GM03348 (cell line): ENCODE results near the gene SPSB4.
"Not testable (repeated sequence)": the region's sequence is repeated elsewhere in the genome, so short reads cannot be mapped to it uniquely, and the experiment has no call there.

Experiments used
- DNase-seq: peaks from one replicate; pipeline ENCODE4 v3.0.0; 2012; ENCODE audit warnings: low spot score

Gene SPSB4

DNA sequence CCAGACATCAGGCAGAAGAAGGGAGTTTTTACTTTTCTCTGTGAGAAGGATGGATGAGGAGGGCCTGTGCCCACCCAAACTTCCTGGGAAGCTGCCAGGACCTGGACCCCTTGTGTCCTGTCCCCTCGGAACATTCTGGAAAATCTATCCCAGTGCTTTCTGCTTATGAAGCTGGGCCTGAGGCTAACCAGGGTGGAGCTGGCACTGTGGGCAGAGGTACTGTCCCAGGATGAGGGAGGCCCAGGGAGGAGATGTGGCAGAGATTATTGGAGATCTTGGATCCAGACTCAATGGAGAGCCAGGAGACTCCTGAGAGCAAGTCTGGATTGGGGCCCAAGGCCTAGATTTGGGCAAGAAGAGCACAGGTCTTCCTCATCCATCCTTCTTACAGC is 44.4 kb downstream of the SPSB4 start:
- DNase-seq, result no peak

DNA sequence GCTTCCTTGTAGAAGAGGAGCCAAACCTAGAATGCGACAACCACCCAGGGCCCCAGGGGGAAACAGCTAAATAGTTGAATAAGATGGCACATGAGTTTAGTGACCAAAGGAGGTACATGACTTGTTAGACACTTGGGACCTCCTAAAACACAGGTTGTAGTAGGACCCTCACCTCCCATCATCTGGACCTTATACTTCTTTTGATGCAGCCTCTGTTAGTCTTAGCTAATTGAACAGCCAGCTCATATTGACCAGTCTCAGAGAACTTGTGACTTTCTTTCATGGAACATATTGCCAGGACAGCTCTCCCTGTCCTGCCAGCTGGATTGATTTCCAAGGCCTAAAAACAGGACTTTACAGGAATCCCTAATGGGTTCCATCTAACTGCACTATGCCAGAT is 45.0 kb downstream of the SPSB4 start:
- DNase-seq, result no peak

DNA sequence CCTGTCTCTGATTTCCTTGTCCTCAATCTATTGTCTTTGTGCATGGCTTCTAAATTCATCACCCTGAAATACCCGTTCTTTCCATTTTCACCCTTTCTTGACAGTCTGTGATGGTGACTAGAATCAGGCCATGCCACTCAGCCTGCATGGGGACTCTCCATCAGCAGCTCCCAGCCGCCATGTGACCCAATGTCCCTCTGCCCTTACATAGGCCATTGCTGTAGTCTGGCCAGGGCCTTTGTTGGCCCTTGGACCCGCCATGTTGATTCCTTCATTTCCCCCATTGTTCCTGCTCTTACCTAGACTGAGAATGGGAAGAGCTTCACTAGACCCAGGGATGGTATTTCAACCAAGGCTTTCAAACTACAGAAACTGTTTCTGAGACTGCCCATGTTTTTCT is 45.8 kb downstream of the SPSB4 start:
- DNase-seq, result no peak

DNA sequence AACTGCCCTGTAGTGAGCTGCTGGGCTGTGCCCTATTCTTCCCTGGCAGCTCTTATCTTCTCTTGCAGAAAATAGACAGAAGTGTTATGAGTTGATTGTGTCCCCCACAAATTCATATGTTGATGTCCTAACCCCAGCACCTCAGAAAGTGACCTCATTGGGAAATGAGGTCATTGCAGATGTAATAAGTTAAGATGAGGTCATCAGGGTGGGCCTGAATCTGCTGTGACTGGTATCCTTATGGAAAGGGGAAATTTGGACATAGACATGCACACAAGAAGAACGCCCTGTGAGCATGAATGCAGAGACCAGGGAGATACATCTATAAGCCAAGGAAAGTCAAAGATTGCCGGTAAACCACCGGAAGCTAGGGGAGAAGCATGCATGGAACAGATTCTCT is 49.0 kb downstream of the SPSB4 start:
- DNase-seq, result no peak

DNA sequence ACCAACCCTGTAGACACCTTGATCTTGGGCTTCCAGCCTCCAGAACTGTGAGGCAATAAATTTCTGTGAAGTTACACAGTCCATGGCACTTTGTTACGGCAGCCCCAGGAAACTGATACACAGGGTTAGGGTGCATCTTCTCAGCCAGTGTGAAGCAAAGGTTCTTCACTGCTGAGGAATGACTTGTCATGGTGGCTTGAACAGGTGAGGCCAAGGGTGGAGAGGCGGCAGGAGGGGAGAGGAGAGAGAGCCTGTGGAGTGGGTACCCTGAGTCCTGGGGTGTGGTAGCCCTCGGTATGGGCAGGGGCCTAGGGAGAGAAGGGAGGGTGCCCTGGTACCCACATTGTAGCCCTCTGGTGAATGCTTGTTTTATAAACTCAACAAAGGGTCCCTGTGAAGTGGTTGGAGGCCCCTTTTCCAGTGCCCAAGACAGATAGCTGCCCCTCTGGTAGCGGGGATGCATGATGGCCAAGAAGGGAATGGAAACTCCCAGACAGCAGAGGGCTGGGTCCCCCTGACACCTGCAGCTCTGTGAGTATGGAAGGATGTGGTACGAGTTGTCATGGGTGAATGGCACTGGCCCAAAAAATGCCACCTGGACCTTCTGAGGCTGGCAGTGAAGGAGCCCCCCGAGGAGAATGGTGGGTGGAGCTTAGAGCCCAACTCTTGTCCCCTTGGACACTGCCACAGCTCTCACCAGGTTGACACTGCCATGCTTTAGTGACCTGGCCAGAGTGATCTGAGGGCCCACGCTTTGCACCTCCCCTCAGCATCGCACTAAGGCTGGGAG is 49.6 kb downstream of the SPSB4 start:
- DNase-seq, result no peak

DNA sequence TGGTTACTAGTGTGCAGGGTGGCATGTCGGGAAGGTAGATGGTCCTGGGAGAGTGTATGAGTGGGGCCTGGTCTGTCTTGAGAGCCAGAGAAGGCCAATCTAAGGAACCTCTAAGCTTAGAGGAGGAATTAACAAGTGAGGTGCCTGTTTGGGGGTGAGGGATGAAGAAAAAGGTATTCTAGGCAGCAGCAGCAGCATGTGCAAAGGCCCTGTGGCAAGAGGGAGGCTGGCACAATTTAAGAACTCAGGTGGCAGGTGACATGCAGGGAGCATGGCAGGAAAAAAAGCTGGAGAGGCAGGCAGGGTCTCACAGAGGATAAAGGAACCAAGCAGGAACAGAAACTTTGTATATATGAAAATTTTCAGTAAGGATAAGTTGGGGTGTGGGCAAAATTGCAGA is 51.2 kb downstream of the SPSB4 start:
- DNase-seq, result no peak

DNA sequence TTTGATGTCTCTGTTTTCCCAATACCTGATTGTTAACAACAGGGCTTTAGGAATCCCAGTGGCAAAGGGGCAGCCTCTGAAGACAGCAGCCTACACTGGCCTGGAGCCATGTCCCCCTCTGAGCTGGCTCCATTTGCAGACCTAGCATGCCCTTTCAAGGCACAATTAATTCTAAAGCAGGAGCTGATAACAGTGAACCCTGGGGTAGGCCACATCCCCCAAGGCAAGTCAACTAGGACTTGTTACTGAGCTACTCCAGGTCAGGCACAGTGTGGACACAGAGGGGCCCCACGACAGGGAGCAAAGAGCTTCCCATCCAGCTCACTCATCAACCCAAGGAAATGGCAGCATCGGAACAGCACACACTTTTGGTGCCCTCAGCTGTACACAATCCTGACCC is 51.9 kb downstream of the SPSB4 start:
- DNase-seq, result no peak

DNA sequence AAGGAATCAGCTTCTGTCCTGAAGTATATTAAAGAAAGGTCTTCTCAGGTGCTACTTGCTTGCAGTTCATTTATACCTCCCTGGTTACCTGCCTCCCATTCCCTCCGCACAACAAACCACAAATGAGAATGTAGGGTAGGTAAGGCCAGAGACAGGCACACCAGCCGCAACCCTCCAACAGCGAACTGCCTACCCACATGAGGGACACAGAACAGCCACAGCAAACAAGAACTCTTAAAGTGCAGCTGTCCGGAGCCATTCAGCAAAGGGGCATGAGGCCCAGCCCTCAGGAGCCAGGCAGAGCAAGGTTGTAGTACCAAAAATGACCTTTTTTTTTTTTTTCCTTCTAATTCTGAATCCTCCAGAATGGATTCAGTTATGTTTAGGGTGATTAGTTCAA is 52.4 kb downstream of the SPSB4 start:
- no peak for DNase-seq

DNA sequence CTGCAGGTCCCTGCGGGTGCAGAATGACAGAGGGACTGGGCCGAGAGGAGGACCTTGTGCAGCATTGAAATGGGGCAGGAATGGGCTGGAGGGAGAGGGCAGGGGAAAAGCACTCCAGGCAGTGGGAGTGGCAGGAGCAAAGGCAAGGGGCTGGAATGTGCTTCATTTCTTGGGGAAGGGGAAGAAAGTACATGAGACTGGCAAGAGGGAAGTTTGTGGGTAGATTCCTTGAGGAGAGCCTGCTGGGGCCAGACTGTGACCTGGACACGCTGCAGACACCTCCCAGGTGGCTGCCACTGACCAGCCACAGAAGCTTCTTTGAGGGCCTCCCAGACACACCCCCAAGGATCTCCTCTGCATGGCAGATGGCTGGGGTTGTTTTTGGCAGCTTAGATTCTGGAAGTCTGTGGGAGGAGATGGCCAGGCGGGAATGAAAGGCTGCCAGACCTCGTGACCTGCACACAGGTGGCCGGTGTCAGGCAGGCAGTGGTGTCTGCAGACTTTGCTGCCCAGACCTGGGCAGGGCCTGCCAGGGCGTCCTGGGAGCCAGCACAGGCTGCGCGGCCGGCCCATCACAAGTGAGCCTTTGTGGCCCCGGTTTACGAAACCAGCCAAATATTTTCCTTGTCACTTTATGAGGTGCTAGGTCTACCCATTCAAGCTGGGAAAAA is 53.1 kb downstream of the SPSB4 start:
- DNase-seq, result no peak

DNA sequence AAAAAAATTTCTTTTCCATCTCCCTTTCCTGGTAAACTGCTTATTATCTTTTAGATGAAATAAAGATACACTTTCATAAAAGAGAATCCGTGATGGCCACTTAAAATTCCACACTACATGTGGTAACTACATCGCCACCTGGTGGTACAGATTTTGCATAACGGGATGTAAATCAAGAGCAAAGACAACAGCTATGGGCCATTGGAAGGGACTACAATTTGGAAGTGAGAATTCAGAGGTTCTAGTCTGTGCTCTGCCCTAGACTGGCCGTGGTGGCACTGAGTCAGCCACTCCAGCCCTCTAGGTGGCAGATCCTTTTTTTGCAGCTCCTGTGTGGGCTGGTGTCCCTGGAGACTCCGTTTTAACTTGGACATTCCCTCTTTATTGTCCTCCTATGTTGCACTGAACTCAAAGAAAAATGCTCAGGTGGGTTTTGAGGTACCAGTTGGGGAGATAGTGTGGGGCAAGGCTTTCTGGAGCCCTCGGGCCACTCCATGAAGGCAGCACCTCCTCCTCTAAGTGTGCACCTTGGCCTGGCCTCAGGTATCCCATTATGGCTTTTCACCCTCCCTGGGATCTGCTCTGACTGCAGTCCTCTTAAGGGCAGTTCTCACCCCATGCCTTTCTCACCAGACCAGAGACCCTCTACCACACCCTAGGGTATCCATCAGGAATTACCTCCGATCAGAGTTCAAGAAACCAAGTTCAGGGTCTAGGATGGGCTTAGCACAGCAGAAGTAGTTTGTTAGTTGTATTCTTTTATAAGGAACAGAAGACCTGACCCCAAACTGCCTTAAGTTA is 54.9 kb downstream of the SPSB4 start:
- DNase-seq, result peak; percentile 81

DNA sequence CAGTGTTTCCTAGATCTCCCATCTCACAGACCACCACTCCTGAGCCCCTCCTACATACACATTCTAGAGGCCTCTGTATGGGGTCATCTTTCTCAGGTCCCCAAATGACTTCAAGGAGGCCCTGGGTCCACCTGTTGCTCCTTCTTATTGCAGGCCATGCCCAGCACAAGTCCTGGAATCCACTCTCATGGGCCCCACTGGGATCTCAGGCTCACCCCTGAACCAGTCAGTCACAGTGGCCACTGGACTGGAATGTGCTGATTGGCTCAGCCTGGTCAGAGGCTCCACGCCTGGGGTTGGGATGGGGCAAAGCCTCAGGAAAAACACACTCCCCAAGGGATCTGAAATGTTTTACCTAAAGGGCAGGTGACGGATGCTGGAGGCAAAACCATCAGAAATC is 55.7 kb downstream of the SPSB4 start:
- DNase-seq, result no peak

DNA sequence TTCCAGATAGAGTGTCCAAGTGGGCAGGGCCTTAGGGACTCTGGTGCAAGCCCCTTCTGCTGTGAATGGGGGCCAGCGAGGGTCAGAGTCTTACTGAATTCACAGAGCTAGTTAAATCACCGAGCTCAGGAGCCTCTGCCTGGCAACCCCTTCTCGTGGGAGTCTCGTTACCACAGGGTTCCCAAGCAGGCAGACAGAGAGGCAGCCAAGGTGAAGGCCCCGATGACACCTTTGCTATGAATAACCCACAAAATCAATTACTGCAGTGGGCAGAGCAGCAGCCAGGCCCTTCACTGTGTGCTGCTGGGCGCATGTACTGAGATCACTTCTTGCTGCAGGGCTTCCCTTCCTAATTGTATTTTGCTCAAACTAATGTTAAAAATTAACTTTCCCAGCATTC is 56.9 kb downstream of the SPSB4 start:
- DNase-seq, result no peak

DNA sequence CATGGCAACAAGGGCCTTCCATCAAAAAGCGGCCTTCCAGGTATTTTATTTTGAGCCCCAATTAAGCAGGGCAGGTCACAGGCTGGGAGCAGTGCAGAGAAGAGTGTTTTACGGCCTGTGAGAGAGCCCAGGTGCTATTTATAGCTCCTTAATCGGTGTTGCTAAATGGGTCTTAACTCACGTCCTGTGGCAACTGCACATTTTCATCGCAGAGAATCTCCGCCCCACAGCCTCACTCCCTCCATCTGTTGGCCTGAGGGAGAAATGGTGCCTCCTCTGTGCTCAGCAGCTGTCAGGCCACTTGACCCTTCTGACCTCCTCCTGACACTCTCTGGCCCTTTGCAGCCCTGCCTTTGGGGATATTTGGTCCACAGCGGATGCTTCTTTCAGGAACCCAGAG is 58.6 kb downstream of the SPSB4 start:
- no peak for DNase-seq

DNA sequence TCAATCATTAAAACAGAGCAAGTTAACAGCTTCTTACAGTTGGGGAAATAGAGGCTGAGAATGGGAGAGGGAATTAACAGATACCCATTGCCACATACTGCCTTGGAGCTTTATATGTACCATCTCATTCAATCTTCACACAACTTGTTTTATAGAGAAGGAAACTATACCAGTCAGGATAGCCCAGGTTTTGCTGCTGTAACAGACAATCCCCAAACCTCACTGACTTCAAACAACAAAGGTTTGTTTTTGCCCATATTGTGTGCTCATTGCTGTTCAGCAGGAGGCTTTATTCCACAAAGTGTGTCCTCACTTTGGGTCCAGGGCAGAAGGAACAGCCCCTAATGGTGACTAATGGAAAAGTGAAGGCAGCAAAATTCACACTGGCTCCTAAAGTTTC is 59.2 kb downstream of the SPSB4 start:
- no peak for DNase-seq

DNA sequence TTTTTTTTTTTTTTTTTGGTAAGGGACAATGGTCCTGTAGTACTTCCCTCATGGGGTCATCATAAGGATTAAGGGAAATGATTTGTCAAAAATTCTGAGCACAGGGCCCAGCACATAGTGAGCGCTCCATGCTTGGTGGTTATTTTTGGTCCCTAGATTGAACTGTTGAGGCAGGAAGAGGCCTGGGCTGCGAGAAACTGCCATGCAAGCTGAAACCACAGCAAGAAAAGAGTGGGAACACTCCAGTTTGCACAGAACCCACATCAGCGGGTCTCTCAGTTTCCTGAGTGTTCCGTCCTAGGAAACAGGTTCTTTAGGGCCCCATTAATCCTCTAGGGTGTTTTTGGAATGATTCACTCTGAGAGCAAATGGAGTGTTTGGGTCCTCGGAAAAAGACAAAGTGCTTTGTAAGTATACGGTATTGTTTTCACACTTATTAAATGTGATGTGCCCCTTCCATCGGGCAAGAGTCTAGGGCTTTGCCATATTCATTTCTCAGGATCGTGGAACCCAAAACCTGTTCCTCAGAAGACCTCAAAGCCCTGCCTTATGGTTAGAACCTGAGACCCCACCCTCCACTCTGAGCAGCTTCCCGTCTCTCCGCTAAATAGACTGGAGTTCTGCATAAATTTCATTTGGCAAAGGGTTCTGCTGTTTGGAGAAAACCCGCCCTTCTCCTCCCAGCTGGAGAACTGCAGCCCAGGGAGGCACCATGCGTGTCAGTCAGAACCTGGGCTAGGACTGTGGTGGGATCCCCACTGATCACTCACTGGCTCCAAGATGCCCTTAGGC is 60.4 kb downstream of the SPSB4 start:
- DNase-seq, result no peak

DNA sequence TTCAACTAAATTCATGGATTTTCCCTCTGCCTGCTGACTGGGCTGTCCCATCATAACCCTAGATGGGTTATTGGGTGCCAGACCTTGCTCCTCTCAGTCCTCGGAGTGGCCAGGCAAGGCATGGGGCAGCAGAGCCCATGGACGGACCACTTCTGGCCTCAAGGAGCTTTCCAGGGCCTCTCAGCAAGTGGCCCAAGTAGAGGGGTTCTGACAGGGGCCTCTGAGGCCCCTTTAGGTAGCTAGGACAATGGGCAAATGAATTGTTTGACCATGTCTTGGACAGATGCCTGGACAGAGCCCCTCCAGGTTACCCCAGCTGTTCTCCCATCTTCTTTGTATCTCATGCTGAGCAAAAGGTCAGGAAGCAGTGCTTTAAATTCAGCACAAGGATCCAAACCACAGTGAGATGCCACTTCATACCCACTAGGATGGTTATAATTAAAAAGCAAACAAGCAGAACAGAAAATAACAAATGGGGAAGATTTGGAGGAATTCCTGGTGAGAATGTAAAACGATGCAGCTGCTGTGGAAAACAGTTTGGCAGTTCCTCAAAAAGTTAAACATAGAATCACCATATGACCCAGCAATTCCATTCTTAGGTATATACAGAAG is 61.6 kb downstream of the SPSB4 start:
- DNase-seq, result no peak

DNA sequence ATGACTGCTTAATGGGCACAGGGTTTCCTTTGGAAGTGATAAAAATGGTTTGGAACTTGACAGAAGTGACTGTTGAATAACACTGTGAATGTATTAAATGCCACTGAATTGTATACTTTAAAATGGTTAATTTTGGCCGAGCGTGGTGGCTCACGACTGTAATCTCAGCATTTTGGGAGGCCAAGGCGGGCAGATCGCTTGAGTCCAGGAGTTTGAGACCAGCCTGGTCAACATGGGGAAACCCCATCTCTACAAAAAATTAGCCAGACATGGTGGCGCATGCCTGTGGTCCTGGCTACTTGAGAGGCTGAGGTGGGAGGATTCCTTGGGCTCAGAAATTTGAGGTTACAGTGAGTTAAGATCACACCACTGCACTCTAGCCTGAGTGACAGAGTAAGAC is 62.5 kb downstream of the SPSB4 start:
- not testable (repeated sequence) for DNase-seq

DNA sequence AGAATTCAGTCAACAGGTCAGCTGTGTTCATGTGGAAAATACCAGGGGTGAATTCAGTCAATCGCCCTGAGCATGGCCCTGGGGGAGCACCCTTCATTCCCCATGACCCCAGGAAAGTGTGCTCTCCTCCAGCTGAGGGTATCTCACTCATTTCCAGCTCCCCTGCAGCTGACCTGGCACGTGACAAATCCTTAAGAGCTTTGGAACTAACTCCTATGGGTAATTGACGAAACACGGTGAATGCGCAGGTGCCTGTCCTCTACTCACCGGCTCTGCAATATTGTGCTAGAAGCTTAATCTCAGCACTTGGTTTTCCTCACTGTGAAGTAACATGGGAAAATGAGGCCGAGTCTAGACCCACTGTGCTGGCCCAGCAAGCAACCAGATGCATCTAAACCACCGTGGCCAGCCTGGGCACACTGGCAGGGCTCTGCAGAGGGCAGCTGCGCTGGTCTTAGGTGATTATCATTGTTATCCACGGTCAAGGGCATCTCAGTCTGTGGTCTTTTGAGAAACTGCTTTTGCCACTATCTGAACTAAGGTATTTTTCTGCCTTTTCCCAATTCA is 63.1 kb downstream of the SPSB4 start:
- no peak for DNase-seq

DNA sequence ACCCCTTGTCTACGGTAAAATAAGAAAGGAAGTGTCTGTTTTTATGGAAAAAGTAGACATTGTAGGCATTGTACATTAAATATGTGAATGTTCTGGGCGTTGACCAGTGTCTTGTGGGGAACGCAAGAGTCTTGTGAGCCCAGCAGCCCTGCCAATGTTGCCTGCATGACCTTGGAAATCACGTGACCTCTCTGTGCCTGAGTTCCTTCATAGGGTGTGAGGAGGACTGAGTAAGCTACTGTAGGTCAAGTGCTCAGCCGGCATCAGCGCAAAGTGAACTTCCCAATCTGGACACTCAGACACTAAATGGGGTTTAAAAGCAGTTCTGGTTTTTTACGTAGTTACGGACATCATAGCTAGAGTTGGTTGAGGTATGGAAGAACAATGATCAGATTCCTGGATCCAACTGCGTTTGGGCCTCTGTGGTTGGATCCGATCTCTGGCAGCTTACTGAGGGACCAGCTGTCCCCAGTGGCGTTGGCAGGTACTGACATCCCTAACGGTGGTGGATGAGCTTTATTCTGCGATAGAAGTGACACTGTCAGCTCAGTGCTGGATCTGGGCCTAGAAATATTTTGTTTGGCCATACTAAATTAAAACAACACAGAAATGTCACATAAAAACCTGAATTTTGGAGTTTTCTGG is 63.8 kb downstream of the SPSB4 start:
- no peak for DNase-seq

DNA sequence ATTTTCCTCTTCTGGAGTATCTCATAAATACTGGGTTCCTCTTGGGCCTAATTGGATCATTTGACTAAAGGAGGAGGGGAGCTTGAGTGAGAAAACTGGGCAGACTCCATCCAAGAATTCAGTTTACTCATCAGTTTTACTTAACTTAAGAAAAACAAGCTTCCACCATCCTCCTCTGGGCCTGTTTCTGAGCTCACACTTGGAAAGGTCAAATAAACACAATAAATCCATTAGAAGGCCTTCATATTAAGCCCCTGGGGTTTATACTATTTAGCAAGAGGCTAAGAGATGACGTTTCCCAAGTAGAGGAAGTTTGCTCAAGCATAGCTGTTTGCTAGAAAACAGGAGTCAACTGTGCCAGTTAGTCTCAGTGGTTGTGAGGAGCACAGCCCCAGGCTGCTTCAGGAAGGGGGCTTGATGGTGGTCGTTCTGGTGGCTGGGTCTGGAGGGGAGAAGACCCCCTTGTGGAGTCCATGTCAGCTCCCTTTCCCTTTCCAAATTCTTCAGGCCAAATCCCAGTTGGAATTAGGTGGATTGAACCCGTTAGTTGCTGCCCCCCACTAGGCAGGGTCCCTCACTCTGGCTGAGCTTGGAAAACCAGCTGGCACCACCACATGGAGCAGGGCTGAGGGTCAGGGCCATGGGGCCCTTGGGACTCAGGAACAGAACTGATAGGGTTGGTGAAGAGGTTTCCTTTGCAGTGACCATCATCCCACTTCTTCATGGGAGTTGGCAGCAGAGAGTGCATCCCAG is 64.8 kb downstream of the SPSB4 start:
- DNase-seq, result no peak
